WTC11 (cell line): Measurements from ENCODE around the gene SLC7A14. TPM values are rescaled to one million over a fixed set of nuclear protein-coding genes. Genes with fewer than 3 reads are reported as not detected.
A peak's percentile ranks its signal among the peaks of the same experiment; 100 is the strongest.

ENCODE experiments used
- ATAC-seq: fragments of 200-7000 bp; cut with Tn5 transposase; 2 replicates; pipeline ENCODE4 v1.10.0; 2021; ENCODE audit warnings: mild to moderate bottlenecking, moderate library complexity
- CTCF ChIA-PET: fragments of 300-600 bp; sonication (Branson Sonifier 250); formaldehyde crosslinking; loops from one replicate; lab custom pipeline; 2021; ENCODE audit warnings: antibody characterized with exemption; lab: Charles Lee
- POLR2A ChIA-PET: fragments of 350-600 bp; sonication (Branson Sonifier 250); formaldehyde crosslinking; loops from one replicate; lab custom pipeline; 2021; ENCODE audit warnings: antibody characterized with exemption; lab: Charles Lee
- DNase-seq: peaks from one replicate; pipeline ENCODE4 v3.0.0; 2021; ENCODE audit warnings: low spot score
- H3K27ac Mint-ChIP-seq: 2 replicates; pipeline ENCODE4 v1.8.0; 2021; ENCODE audit warnings: mixed read lengths
- H3K27me3 Mint-ChIP-seq: 2 replicates; pipeline ENCODE4 v1.8.0; 2021; ENCODE audit warnings: low read depth, mild to moderate bottlenecking, moderate library complexity, mixed read lengths
- H3K36me3 Mint-ChIP-seq: 2 replicates; pipeline ENCODE4 v1.8.0; 2021; ENCODE audit warnings: mixed read lengths
- H3K4me1 Mint-ChIP-seq: 2 replicates; pipeline ENCODE4 v1.8.0; 2022; ENCODE audit warnings: mixed read lengths
- H3K4me3 Mint-ChIP-seq: 2 replicates; pipeline ENCODE4 v1.8.0; 2021; ENCODE audit warnings: mild to moderate bottlenecking, moderate library complexity, mixed read lengths
- H3K9me3 Mint-ChIP-seq: 2 replicates; pipeline ENCODE4 v1.8.0; 2021; ENCODE audit warnings: mixed read lengths
- ARID4B ChIP-seq: sonication (generic); formaldehyde crosslinking; IDR thresholded peaks from 2 replicates; pipeline ENCODE4 v1.8.0; 2023; ENCODE audit warnings: missing genetic modification reagents, mild to moderate bottlenecking, borderline replicate concordance
- ATF6 ChIP-seq: sonication (generic); formaldehyde crosslinking; IDR thresholded peaks from 2 replicates; pipeline ENCODE4 v1.8.1; 2023; ENCODE audit warnings: mild to moderate bottlenecking, missing genetic modification reagents
- CBFB ChIP-seq: sonication (generic); formaldehyde crosslinking; IDR thresholded peaks from 2 replicates; pipeline ENCODE4 v1.8.1; 2022; ENCODE audit warnings: mild to moderate bottlenecking, low read depth, missing genetic modification reagents
- CTCF ChIP-seq: fragments of 200-600 bp; IDR thresholded peaks from 2 replicates; pipeline ENCODE4 v1.8.0; 2022; ENCODE audit warnings: antibody characterized with exemption
- FOXK1 ChIP-seq: sonication (generic); formaldehyde crosslinking; IDR thresholded peaks from 2 replicates; pipeline ENCODE4 v1.8.0; 2022; ENCODE audit warnings: mild to moderate bottlenecking, moderate library complexity, missing genetic modification reagents
- IRF1 ChIP-seq: sonication (generic); formaldehyde crosslinking; IDR thresholded peaks from 2 replicates; pipeline ENCODE4 v1.8.0; 2023; ENCODE audit warnings: missing genetic modification reagents
- SP1 ChIP-seq: sonication (generic); formaldehyde crosslinking; conservative IDR thresholded peaks from 2 replicates; pipeline ENCODE4 v1.8.1; 2022; ENCODE audit warnings: missing genetic modification reagents
- STAT6 ChIP-seq: sonication (generic); formaldehyde crosslinking; conservative IDR thresholded peaks from 2 replicates; pipeline ENCODE4 v1.8.1; 2023; ENCODE audit warnings: mild to moderate bottlenecking, low read depth, missing genetic modification reagents, moderate library complexity
- ZNF232 ChIP-seq: sonication (generic); formaldehyde crosslinking; IDR thresholded peaks from 2 replicates; pipeline ENCODE4 v1.8.0; 2022; ENCODE audit warnings: mild to moderate bottlenecking, missing genetic modification reagents
- ZNF317 ChIP-seq: sonication (generic); formaldehyde crosslinking; IDR thresholded peaks from 2 replicates; pipeline ENCODE4 v1.8.1; 2023; ENCODE audit warnings: low read depth, mild to moderate bottlenecking, moderate library complexity, missing genetic modification reagents, borderline replicate concordance
- ZNF532 ChIP-seq: fragments of 250-450 bp; sonication (Bioruptor Pico); IDR thresholded peaks from 2 replicates; pipeline ENCODE4 v1.9.0; 2021; ENCODE audit warnings: mild to moderate bottlenecking, borderline replicate concordance
- ZNF671 ChIP-seq: fragments of 250-450 bp; sonication (Bioruptor Pico); IDR thresholded peaks from 2 replicates; pipeline ENCODE4 v1.8.0; 2021; ENCODE audit warnings: mild to moderate bottlenecking
- total RNA-seq: library from RNA; stranded (reverse); gene quantifications from 3 replicates; pipeline ENCODE4 v1.2.3, GENCODE V29; 2021
- TF ChIP-seq, protein P1 (sequence below): sonication (generic); formaldehyde crosslinking; IDR thresholded peaks from 2 replicates; pipeline ENCODE4 v1.8.1; 2022; ENCODE audit warnings: mild to moderate bottlenecking, missing genetic modification reagents, moderate library complexity, borderline replicate concordance
- TF ChIP-seq, protein P2 (sequence below): sonication (generic); formaldehyde crosslinking; IDR thresholded peaks from 2 replicates; pipeline ENCODE4 v1.8.0; 2022; ENCODE audit warnings: mild to moderate bottlenecking, missing genetic modification reagents
- TF ChIP-seq, protein P3 (sequence below): sonication (generic); formaldehyde crosslinking; IDR thresholded peaks from 2 replicates; pipeline ENCODE4 v1.8.1; 2023; ENCODE audit warnings: mild to moderate bottlenecking, missing genetic modification reagents, moderate library complexity

SLC7A14 gene
- total RNA-seq, 1 experiment from 2014 or later: 0.68 TPM

- Mint-ChIP-seq H3K9me3 (no peaks in the 10 kb centered on the region), H3K27ac (no peak within 1 kb of the TSS), H3K27me3 (peaks cover 52% of the 10 kb centered on the region), H3K36me3 (peaks cover 4% of the 10 kb centered on the region), H3K4me3 (peak within 1 kb of the TSS; percentile 79), H3K4me1 (peaks cover 20% of the 10 kb centered on the region)
- ATAC-seq: peak; percentile 73
- ChIA-PET CTCF (interaction anchor here (0.6 to 2.1 kb wide), 16 partner anchors 8 to 396 kb away, joined by 3 to 11 read pairs (median 4); partner anchors contain the start of gene SLC7A14), POLR2A (interaction anchor here (0.9 to 1.6 kb wide), 2 partner anchors 9 to 62 kb away, joined by 3 to 4 read pairs; no protein-coding TSS in a partner anchor)
- peak; percentile 72 for DNase-seq
- no peak for TF ChIP-seq STAT6 (CRISPR knock-in tag)
- TF ChIP-seq, protein P1, sequence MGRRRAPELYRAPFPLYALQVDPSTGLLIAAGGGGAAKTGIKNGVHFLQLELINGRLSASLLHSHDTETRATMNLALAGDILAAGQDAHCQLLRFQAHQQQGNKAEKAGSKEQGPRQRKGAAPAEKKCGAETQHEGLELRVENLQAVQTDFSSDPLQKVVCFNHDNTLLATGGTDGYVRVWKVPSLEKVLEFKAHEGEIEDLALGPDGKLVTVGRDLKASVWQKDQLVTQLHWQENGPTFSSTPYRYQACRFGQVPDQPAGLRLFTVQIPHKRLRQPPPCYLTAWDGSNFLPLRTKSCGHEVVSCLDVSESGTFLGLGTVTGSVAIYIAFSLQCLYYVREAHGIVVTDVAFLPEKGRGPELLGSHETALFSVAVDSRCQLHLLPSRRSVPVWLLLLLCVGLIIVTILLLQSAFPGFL (CRISPR knock-in tag): peak; percentile 75; the same call in 1 of the 2 replicates
- TF ChIP-seq SP1 (CRISPR knock-in tag): peak; percentile 67; the same call in 1 of the 2 replicates
- TF ChIP-seq CTCF: no peak
- TF ChIP-seq FOXK1 (CRISPR knock-in tag): peak; percentile 84
- no peak for TF ChIP-seq ATF6 (CRISPR knock-in tag)
- peak; percentile 82; the same call in 1 of the 2 replicates for TF ChIP-seq CBFB (CRISPR knock-in tag)
- TF ChIP-seq ARID4B: peak; percentile 97
- TF ChIP-seq, protein P2, sequence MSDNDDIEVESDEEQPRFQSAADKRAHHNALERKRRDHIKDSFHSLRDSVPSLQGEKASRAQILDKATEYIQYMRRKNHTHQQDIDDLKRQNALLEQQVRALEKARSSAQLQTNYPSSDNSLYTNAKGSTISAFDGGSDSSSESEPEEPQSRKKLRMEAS (CRISPR knock-in tag): peak; percentile 98
- TF ChIP-seq ZNF232 (CRISPR knock-in tag): peak; percentile 98
- TF ChIP-seq ZNF317 (CRISPR knock-in tag): peak; percentile 48; the same call in 1 of the 2 replicates
- TF ChIP-seq ZNF532 (CRISPR knock-in tag): peak; percentile 76; the same call in 1 of the 2 replicates
- TF ChIP-seq, protein P3, sequence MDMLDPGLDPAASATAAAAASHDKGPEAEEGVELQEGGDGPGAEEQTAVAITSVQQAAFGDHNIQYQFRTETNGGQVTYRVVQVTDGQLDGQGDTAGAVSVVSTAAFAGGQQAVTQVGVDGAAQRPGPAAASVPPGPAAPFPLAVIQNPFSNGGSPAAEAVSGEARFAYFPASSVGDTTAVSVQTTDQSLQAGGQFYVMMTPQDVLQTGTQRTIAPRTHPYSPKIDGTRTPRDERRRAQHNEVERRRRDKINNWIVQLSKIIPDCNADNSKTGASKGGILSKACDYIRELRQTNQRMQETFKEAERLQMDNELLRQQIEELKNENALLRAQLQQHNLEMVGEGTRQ (CRISPR knock-in tag): peak; percentile 70
- peak; percentile 97 for TF ChIP-seq IRF1
- no peak for TF ChIP-seq ZNF671
These were observed 167.2 kb downstream of the SLC7A14 start, which contains the start of gene CLDN11 for GRCh38 chr3:170418422-170419398. TSS of gene CLDN11 (plus strand) at chr3:170418868. CDS start at chr3:170419067, 199 bp downstream.
